Stimulated activated CD8-positive, alpha-beta memory T cell treated with anti-CD3 and anti-CD28 coated beads, Interleukin-15, amount 100 ng/mL, for 24 hours (primary cell): ENCODE results near the gene MAGEA2B.
"Not testable (repeated sequence)": the region's sequence is repeated elsewhere in the genome, so short reads cannot be mapped to it uniquely, and the experiment has no call there.

Source experiments
- DNase-seq: peaks from one replicate; pipeline ENCODE4 v3.0.0-alpha.2; 2020; ENCODE audit warnings: low read depth

The MAGEA2B gene, protein sequence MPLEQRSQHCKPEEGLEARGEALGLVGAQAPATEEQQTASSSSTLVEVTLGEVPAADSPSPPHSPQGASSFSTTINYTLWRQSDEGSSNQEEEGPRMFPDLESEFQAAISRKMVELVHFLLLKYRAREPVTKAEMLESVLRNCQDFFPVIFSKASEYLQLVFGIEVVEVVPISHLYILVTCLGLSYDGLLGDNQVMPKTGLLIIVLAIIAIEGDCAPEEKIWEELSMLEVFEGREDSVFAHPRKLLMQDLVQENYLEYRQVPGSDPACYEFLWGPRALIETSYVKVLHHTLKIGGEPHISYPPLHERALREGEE

DNA sequence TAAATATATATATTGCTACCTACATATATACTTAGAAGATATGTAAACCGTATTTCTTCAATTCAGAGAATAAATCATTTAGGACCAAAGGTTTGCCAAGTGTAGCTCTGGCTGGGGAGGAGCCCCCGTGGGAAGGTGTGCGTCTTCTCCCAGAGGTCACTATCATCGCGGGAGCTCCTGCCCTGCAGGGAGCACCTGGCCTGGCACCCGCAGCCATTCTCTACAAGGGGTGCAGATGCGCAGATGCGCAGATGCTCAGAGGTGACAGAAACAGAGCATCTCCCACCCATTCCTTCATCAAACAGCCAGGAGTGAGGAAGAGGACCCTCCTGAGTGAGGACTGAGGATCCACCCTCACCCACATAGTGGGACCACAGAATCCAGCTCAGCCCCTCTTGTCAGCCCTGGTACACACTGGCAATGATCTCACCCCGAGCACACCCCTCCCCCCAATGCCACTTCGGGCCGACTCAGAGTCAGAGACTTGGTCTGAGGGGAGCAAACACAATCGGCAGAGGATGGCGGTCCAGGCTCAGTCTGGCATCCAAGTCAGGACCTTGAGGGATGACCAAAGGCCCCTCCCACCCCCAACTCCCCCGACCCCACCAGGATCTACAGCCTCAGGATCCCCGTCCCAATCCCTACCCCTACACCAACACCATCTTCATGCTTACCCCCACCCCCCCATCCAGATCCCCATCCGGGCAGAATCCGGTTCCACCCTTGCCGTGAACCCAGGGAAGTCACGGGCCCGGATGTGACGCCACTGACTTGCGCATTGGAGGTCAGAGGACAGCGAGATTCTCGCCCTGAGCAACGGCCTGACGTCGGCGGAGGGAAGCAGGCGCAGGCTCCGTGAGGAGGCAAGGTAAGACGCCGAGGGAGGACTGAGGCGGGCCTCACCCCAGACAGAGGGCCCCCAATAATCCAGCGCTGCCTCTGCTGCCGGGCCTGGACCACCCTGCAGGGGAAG, at the start of gene MAGEA2B:
MAGEA2B (plus strand) TSS at position 814 of the 973 bp plus-strand sequence. CDS start 2,479 bp downstream, outside the sequence.
- DNase-seq: not testable (repeated sequence)

DNA sequence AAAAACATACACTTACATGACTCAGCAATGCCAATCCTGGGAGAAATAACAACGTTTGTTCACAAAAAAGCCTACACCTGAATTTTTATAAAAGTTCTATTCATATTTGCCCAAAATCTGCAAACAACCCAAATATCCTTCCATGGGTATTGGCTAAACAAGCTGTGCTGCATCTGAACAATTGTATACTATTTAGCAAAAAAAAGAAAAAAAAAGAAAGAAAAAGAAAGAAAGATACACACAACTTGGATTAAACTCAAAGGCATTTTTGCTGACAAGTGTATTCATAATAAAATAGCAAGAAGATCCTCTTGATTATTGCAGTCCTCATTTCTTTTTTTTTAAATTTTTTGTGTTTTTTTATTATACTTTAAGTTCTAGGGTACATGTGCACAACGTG, 40.3 kb upstream of the MAGEA2B start:
- DNase-seq: no peak

DNA sequence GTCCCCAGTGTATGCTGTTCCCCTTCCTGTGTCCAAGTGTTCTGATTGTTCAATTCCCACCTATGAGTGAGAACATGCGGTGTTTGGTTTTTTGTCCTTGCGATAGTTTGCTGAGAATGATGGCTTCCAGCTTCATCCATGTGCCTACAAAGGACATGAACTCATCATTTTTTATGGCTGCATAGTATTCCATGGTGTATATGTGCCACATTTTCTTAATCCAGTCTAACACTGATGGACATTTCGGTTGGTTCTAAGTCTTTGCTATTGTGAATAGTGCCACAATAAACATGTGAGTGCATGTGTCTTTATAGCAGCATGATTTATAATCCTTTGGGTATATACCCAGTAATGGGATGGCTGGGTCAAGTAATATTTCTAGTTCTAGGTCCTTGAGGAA, 39.8 kb upstream of the MAGEA2B start:
- DNase-seq: not testable (repeated sequence)

GRCh38 chrX:152681012-152681411, 33.4 kb upstream of the MAGEA2B start:
- DNase-seq: not testable (repeated sequence)

DNA sequence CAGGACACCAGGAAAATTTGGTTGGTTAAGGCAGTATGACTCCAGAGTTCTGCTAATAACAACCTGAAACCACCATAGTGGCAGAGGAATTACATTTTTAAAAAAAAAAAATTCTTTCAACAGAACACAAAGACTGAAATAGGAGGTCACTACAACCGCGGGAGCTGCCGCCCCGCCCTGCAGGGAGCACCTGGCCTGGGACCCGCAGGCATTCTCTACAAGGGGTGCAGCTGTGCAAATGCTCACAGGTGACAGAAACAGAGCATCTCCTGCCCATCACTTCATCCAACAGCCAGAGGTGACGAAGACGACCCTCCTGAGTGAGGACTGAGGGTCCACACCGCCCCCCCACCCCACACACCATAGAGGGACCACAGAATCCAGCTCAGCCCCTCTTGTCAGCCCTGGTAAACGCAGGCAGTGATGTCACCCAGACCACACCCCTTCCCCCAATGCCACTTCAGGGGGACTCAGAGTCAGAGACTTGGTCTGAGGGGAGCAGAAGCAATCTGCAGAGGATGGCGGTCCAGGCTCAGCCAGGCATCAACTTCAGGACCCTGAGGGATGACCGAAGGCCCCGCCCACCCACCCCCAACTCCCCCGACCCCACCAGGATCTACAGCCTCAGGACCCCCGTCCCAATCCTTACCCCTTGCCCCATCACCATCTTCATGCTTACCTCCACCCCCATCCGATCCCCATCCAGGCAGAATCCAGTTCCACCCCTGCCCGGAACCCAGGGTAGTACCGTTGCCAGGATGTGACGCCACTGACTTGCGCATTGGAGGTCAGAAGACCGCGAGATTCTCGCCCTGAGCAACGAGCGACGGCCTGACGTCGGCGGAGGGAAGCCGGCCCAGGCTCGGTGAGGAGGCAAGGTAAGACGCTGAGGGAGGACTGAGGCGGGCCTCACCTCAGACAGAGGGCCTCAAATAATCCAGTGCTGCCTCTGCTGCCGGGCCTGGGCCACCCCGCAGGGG, 16.2 kb upstream of the MAGEA2B start, which contains the start of gene MAGEA3:
MAGEA3 (plus strand) TSS at position 843 of the 980 bp plus-strand sequence. CDS start 2,039 bp downstream, outside the sequence.
- DNase-seq: not testable (repeated sequence)

- DNase-seq: not testable (repeated sequence)
Observed at GRCh38 chrX:152700390-152700789, 14.0 kb upstream of the MAGEA2B start.

- not testable (repeated sequence) for DNase-seq
Observed at GRCh38 chrX:152706500-152706899, 7.9 kb upstream of the MAGEA2B start.

DNA sequence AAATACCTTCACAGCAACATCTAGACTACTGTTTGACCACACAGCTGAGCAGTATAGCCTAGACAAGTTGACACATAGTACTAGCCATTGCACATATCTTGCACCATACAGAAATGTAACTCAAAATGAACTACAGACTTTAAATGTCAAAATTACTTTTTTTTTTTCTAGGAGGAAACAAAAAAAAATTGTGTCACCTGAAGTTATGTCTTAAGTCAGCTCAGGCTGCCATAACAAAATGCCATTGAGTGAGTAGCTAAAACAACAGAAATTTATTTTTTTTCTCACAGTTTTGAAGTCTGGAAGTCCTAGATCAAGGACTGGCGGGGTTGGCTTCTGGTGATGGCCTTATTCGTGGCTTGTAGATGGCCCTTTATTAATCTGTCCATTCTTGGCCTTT, 5.3 kb upstream of the MAGEA2B start, which contains the start of gene CSAG2:
CSAG2 (minus strand) TSS at position 101 of the 400 bp plus-strand sequence. CDS start 161 bp downstream, outside the sequence.
- DNase-seq: not testable (repeated sequence)

DNA sequence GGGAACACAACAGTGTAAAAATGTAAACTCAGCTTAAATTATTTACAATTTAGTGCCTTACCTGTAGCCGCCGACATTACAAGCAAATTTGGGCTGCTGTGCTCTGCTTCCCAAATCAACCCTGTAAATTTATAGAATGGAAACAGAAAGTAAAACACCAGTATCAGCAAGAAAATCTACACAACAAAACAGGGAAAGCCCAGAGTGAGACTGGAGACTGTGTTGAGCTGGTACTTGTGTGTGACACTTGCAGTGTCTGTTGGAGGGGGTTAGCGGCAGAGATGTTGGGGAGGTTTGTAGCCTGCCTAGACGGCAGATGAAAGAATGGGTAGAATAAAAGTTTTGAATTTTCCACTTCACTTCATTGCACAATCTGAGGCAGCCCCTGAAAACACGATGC, 1.2 kb upstream of the MAGEA2B start:
- DNase-seq: not testable (repeated sequence)

DNA sequence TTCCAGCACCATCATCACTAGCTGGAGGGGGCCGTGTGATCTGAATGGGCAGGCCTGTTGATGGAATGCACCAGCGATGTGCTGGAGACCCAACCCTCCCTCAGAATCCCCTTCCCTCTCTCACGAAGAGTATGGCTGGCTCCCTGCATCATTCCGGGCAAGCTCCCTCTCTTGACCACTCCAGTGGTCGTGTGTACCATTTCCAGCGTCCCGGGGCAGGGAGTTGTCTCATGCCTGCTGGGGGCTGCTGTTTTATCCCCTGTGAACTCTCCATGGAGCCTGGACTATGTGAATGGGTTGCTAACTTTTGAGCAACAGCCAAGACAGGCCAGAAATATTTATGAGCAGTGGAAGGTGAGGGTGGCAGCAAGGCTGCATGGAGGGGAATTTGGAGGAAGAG, 11.0 kb downstream of the MAGEA2B start:
- no peak for DNase-seq

GRCh38 chrX:152733261-152733975, 19.0 kb downstream of the MAGEA2B start, which contains the start of the genes CSAG1 and MAGEA12:
CSAG1 (minus strand) TSS chrX:152733721; CDS start chrX:152732460, 1,261 bp downstream.
MAGEA12 (plus strand) TSS chrX:152733757; CDS start chrX:152736162, 2,405 bp downstream.
- no peak for DNase-seq

DNA sequence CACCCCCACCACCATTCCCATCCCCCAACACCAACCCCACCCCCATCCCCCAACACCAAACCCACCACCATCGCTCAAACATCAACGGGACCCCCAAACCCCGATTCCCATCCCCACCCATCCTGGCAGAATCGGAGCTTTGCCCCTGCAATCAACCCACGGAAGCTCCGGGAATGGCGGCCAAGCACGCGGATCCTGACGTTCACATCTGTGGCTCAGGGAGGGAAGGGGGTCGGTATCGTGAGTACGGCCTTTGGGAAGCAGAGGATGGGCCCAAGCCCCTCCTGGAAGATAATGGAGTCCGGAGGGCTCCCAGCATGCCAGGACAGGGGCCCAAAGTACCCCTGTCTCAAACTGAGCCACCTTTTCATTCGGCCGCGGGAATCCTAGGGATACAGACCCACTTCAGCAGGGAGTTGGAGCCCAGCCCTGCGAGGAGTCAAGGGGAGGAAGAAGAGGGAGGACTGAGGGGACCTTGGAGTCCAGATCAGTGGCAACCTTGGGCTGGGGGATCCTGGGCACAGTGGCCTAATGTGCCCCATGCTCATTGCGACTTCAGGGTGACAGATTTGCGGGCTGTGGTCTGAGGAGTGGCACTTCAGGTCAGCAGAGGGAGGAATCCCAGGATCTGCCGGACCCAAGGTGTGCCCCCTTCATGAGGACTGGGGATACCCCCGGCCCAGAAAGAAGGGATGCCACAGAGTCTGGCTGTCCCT, 19.9 kb downstream of the MAGEA2B start:
- not testable (repeated sequence) for DNase-seq

DNA sequence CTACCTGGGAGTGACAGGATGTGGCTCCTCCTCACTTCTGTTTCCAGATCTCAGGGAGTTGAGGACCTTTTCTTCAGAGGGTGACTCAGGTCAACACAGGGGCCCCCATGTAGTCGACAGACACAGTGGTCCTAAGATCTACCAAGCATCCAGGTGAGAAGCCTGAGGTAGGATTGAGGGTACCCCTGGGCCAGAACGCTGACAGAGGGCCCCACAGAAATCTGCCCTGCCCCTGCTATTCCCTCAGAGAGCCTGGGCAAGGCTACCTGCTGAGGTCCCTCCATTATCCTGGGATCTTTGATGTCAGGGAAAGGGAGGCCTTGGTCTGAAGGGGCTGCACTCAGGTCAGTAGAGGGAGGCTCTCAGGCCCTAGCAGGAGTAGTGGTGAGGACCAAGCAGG, 20.7 kb downstream of the MAGEA2B start:
- DNase-seq: no peak

DNA sequence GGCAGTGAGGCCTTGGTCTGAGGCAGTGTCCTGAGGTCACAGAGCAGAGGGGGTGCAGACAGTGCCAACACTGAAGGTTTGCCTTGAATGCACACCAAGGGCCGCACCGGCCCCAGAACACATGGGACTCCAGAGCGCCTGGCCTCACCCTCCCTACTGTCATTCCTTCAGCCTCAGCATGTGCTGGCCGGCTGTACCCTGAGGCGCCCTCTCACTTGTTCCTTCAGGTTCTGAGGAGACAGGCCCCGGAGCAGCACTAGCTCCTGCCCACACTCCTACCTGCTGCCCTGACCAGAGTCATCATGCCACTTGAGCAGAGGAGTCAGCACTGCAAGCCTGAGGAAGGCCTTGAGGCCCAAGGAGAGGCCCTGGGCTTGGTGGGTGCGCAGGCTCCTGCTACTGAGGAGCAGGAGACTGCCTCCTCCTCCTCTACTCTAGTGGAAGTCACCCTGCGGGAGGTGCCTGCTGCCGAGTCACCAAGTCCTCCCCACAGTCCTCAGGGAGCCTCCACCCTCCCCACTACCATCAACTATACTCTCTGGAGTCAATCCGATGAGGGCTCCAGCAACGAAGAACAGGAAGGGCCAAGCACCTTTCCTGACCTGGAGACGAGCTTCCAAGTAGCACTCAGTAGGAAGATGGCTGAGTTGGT, 21.6 kb downstream of the MAGEA2B start:
- DNase-seq: no peak

- DNase-seq: not testable (repeated sequence)
Observed at GRCh38 chrX:152736528-152736927, 22.1 kb downstream of the MAGEA2B start.

DNA sequence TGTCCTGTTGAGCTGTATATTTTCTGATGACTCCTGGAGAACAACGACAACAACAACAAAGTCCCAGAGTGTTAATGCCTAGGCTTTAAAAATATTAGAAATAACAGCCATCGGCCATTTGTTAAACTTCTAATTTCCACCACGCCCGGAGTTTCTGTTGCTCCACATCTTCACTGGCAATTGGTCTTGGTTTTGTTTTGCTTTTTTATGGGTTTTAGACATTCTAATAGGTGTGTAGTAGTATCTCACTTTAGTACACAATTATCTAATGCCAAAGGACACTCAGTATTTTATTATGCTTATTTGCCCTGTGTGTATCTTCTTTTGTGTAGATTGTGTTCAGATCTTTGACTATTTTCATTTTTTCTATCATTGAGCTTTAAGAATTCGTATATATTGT, 24.1 kb downstream of the MAGEA2B start:
- no peak for DNase-seq

- not testable (repeated sequence) for DNase-seq
Observed at GRCh38 chrX:152753686-152754650, 39.5 kb downstream of the MAGEA2B start, which contains the start of gene MAGEA2. MAGEA2 (minus strand) TSS chrX:152753842; CDS start chrX:152751363, 2,479 bp downstream.

DNA sequence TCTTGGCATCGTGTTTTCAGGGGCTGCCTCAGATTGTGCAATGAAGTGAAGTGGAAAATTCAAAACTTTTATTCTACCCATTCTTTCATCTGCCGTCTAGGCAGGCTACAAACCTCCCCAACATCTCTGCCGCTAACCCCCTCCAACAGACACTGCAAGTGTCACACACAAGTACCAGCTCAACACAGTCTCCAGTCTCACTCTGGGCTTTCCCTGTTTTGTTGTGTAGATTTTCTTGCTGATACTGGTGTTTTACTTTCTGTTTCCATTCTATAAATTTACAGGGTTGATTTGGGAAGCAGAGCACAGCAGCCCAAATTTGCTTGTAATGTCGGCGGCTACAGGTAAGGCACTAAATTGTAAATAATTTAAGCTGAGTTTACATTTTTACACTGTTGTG, 40.4 kb downstream of the MAGEA2B start:
- DNase-seq: not testable (repeated sequence)
